NCI-H446 treated with DMSO at 0.1 percent for 48 hours (cell line): ENCODE data around the gene HLX.

ENCODE experiments used
- DNase-seq: peaks from one replicate; lab custom pipeline; 2025; lab: John Stamatoyannopoulos, UW

HLX gene

GRCh38 chr1:220879076-220879508 is at the start of gene HLX:
HLX (plus strand) TSS chr1:220879443; CDS start chr1:220879858, 415 bp downstream.
- peak; percentile 30 for DNase-seq

- no peak for DNase-seq
Measured at GRCh38 chr1:220833436-220833835, 45.8 kb upstream of the HLX start.

- no peak for DNase-seq
Measured at GRCh38 chr1:220834155-220834870, 44.9 kb upstream of the HLX start.

GRCh38 chr1:220838578-220838977 is 40.7 kb upstream of the HLX start:
- no peak for DNase-seq

- DNase-seq: no peak
Measured at GRCh38 chr1:220839474-220839873, 39.8 kb upstream of the HLX start.

- no peak for DNase-seq
Measured at GRCh38 chr1:220841293-220841692, 38.0 kb upstream of the HLX start.

GRCh38 chr1:220843481-220844011 is 35.7 kb upstream of the HLX start:
- peak; percentile 84 for DNase-seq

- DNase-seq: no peak
Measured at GRCh38 chr1:220852408-220852807, 26.8 kb upstream of the HLX start.

GRCh38 chr1:220872296-220872695 is 6.9 kb upstream of the HLX start:
- DNase-seq: no peak

GRCh38 chr1:220873087-220873486 is 6.2 kb upstream of the HLX start:
- no peak for DNase-seq

- DNase-seq: peak; percentile 18
Measured at GRCh38 chr1:220873868-220874655, 5.2 kb upstream of the HLX start.

- no peak for DNase-seq
Measured at GRCh38 chr1:220875260-220875659, 4.0 kb upstream of the HLX start.

GRCh38 chr1:220876511-220877376 is 2.5 kb upstream of the HLX start:
- no peak for DNase-seq

GRCh38 chr1:220877377-220878095 is 1.7 kb upstream of the HLX start:
- DNase-seq: no peak

- DNase-seq: no peak
Measured at GRCh38 chr1:220878191-220879075, 810 bp upstream of the HLX start.

- DNase-seq: peak; percentile 30
Measured at GRCh38 chr1:220879509-220880361, 492 bp downstream of the HLX start.

- no peak for DNase-seq
Measured at GRCh38 chr1:220880362-220880670, 1.1 kb downstream of the HLX start.

GRCh38 chr1:220880726-220881506 is 1.7 kb downstream of the HLX start:
- no peak for DNase-seq
